Stimulated activated naive CD4-positive, alpha-beta T cell treated with Interleukin-2 at 50 U/mL for 16 hours (primary cell): ENCODE data around the gene MIEF2.
"Not testable (repeated sequence)": the region's sequence is repeated elsewhere in the genome, so short reads cannot be mapped to it uniquely, and the experiment has no call there.

Experiments
- DNase-seq: peaks from one replicate; lab custom pipeline; 2025; lab: John Stamatoyannopoulos, UW

MIEF2 gene

GRCh38 chr17:18260332-18261145 lies at the start of gene MIEF2:
Gene MIEF2, plus strand, starts transcription at chr17:18260662. Its CDS starts 2,059 bp downstream, at chr17:18262721.
- DNase-seq: peak; percentile 95

- DNase-seq: no peak
Measured at GRCh38 chr17:18213666-18214270, 46.7 kb upstream of the MIEF2 start.

GRCh38 chr17:18216906-18217305 lies 43.6 kb upstream of the MIEF2 start:
- DNase-seq: not testable (repeated sequence)

GRCh38 chr17:18217412-18218015 lies 42.9 kb upstream of the MIEF2 start:
- peak; percentile 67 for DNase-seq

GRCh38 chr17:18218756-18219415 lies 41.6 kb upstream of the MIEF2 start:
- no peak for DNase-seq

- DNase-seq: no peak
Measured at GRCh38 chr17:18224053-18224386, 36.4 kb upstream of the MIEF2 start.

GRCh38 chr17:18224387-18225120 lies 35.9 kb upstream of the MIEF2 start:
- DNase-seq: no peak

GRCh38 chr17:18225121-18225641 lies 35.3 kb upstream of the MIEF2 start, which contains the start of gene LLGL1:
Gene LLGL1, plus strand, starts transcription at chr17:18225635. Its CDS starts 48 bp downstream, at chr17:18225683.
- DNase-seq: peak; percentile 94

- no peak for DNase-seq
Measured at GRCh38 chr17:18225642-18226283, 34.7 kb upstream of the MIEF2 start.

- no peak for DNase-seq
Measured at GRCh38 chr17:18226284-18226945, 34.0 kb upstream of the MIEF2 start.

- no peak for DNase-seq
Measured at GRCh38 chr17:18227635-18228034, 32.8 kb upstream of the MIEF2 start.

GRCh38 chr17:18228176-18228682 lies 32.2 kb upstream of the MIEF2 start:
- DNase-seq: no peak

- DNase-seq: no peak
Measured at GRCh38 chr17:18229254-18229653, 31.2 kb upstream of the MIEF2 start.

- no peak for DNase-seq
Measured at GRCh38 chr17:18229771-18230170, 30.7 kb upstream of the MIEF2 start.

- no peak for DNase-seq
Measured at GRCh38 chr17:18230288-18231141, 29.9 kb upstream of the MIEF2 start.

GRCh38 chr17:18231164-18231563 lies 29.3 kb upstream of the MIEF2 start:
- DNase-seq: no peak

- no peak for DNase-seq
Measured at GRCh38 chr17:18233803-18234518, 26.5 kb upstream of the MIEF2 start.

GRCh38 chr17:18234853-18235380 lies 25.5 kb upstream of the MIEF2 start:
- DNase-seq: no peak
